Prostate gland (tissue), 2 donors: Measurements from ENCODE around the gene DLL3. TPM values are rescaled to one million over a fixed set of nuclear protein-coding genes. Genes with fewer than 3 reads are reported as not detected.
A peak's percentile ranks its signal among the peaks of the same experiment; 100 is the strongest.

ENCODE experiments used
- DNase-seq: peaks from one replicate; pipeline ENCODE4 v3.0.0-alpha.2; 2019; ENCODE audit warnings: low spot score
- H3K27ac ChIP-seq, 2 donors: fragments of 200-600 bp; sonication (generic); 2 replicates each; pipeline ENCODE4 v1.5.1; 2017 to 2019
- H3K27me3 ChIP-seq: fragments of 200-600 bp; sonication (generic); replicated peaks from 2 replicates; pipeline ENCODE4 v1.5.1; 2019; ENCODE audit not compliant: insufficient read depth
- H3K36me3 ChIP-seq, 2 donors: fragments of 200-600 bp; sonication (generic); 1 replicate in 1 of 2; 2 replicates in 1 of 2; pipeline versions ENCODE4 v1.5.1 to v1.8.1; 2017 to 2019
- H3K4me1 ChIP-seq: fragments of 200-600 bp; sonication (generic); replicated peaks from 2 replicates; pipeline ENCODE4 v1.5.1; 2019
- H3K4me3 ChIP-seq, 2 donors: fragments of 200-600 bp; sonication (generic); 2 replicates each; pipeline ENCODE4 v1.5.1; 2017 to 2019
- H3K9me3 ChIP-seq: fragments of 200-600 bp; sonication (generic); 2 replicates; pipeline ENCODE4 v1.5.1; 2017
- POLR2A ChIP-seq: fragments of 450-650 bp; IDR thresholded peaks from one replicate; pipeline ENCODE4 v1.6.1; 2016; ENCODE audit warnings: antibody characterized with exemption, mild to moderate bottlenecking
- POLR2AphosphoS5 ChIP-seq: sonication (generic); formaldehyde crosslinking; IDR thresholded peaks from one replicate; pipeline ENCODE4 v1.6.1; 2017; ENCODE audit warnings: antibody characterized with exemption
- WGBS: methylation state at CpG from one replicate; pipeline ENCODE4 v1.1.5; 2018; 5-methylcytosine and 5-hydroxymethylcytosine counted together
- intact Hi-C: fragments of 100-400 bp; cut with DNase I; formaldehyde crosslinking; loops from one replicate; pipeline ENCODE4 v1.14.2; 2022
- total RNA-seq, 2 donors: library from RNA; depleted of rRNA; stranded (reverse); fragments of >200 nt; gene quantifications; one replicate each; pipeline ENCODE4 v1.1.0, GENCODE V29; 2016
- TF ChIP-seq, protein P1 (sequence below), 4 experiments: fragments of 200-600 bp in 2 of 4; fragments of 450-650 bp in 2 of 4; sonication (generic) in 2 of 4; IDR thresholded peaks; 1 replicate in 3 of 4; 2 replicates in 1 of 4; pipeline ENCODE4 v1.5.1; 2016 to 2019; ENCODE audit warnings: antibody characterized with exemption in 4 of 4, mild to moderate bottlenecking in 2 of 4, moderate library complexity in 2 of 4

DLL3 gene
- total RNA-seq, 2 donors from 2014 or later, result 6.3 TPM; not detected in 1

DNA sequence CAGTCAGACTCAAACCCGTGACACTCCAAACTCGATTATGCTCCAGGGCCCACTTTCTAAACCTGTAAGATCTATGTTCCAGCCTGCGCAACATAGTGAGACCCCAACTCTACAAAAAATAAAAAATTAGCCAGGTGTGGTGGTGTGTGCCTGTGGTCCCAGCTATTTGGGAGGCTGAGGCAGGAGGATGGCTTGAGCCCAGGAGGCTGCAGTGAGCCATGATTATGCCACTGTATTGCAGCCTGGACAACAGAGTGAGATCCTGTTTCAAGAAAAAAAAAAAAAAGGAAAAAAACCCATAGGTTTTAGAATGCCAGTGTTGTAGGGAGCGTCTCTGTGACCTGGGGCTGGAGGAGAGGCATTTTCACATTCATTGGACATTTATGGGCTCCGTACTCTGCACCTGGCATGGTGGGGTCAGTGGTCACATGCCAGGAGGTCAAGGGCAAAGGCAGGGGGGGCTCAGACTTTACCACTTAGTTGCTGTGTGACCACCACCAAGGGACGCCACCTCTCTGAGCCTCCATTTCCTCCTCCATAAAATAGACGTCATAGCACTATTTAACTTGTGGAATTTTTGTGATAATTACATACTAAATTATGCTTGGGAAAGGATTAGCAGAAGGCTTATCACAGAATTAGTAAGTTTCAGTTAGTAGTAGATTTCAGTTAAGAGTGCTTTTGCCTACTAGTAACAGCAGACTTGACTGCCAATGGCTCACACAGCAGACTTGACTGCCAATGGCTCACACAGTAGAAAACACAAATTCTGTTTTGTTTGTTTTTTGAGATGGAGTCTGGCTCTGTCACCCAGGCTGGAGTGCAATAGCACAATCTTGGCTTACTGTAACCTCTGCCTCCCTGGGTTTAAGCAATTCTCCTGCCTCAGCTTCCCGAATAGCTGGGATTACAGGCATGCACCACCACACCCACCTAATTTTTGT, 22.1 kb downstream of the DLL3 start:
- no peaks in the 10 kb centered on the region for H3K4me1 ChIP-seq
- no peak for TF ChIP-seq POLR2A
- H3K4me3 ChIP-seq, result no peak overlapping the region
- intact Hi-C loops, result no loop called here
- H3K27ac ChIP-seq, result no peak overlapping the region
- DNase-seq, result no peak
- WGBS, result 90% methylated on average over 8 of the region's 8 CpGs
- H3K27me3 ChIP-seq, result no peaks in the 10 kb centered on the region
- no peaks in the 10 kb centered on the region for H3K9me3 ChIP-seq
- H3K36me3 ChIP-seq, result no peaks in the 10 kb centered on the region

DNA sequence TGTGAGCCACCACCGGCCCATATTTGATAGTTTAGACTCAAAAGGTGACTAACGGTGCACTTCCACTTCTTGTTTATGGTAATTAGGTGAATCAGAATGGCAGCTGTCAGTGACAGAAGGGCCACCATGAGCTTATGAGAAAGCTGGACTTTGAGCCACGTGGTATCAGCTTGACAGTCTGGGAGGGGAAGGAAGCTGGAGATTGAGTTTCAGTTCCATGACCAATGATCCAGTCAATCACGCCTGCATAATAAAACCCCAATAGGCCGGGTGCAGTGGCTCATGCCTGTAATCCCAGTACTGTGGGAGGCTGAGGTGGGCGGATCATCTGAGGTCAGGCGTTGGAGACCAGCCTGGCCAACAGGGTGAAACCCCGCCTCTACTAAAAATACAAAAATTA, 25.7 kb downstream of the DLL3 start:
- Histone ChIP-seq H3K9me3 (no peaks in the 10 kb centered on the region), H3K27ac (no peak overlapping the region), H3K4me1 (no peaks in the 10 kb centered on the region), H3K36me3 (no peaks in the 10 kb centered on the region), H3K4me3 (no peak overlapping the region), H3K27me3 (no peaks in the 10 kb centered on the region)
- intact Hi-C loops, result no loop called here
- DNase-seq, result no peak
- WGBS, result 83% methylated on average over 8 of the region's 8 CpGs
- TF ChIP-seq POLR2AphosphoS5 (no peak), POLR2A (no peak)
- TF ChIP-seq, protein P1, sequence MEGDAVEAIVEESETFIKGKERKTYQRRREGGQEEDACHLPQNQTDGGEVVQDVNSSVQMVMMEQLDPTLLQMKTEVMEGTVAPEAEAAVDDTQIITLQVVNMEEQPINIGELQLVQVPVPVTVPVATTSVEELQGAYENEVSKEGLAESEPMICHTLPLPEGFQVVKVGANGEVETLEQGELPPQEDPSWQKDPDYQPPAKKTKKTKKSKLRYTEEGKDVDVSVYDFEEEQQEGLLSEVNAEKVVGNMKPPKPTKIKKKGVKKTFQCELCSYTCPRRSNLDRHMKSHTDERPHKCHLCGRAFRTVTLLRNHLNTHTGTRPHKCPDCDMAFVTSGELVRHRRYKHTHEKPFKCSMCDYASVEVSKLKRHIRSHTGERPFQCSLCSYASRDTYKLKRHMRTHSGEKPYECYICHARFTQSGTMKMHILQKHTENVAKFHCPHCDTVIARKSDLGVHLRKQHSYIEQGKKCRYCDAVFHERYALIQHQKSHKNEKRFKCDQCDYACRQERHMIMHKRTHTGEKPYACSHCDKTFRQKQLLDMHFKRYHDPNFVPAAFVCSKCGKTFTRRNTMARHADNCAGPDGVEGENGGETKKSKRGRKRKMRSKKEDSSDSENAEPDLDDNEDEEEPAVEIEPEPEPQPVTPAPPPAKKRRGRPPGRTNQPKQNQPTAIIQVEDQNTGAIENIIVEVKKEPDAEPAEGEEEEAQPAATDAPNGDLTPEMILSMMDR (IDR thresholded peaks at IDR 0.05), result no peak

DNA sequence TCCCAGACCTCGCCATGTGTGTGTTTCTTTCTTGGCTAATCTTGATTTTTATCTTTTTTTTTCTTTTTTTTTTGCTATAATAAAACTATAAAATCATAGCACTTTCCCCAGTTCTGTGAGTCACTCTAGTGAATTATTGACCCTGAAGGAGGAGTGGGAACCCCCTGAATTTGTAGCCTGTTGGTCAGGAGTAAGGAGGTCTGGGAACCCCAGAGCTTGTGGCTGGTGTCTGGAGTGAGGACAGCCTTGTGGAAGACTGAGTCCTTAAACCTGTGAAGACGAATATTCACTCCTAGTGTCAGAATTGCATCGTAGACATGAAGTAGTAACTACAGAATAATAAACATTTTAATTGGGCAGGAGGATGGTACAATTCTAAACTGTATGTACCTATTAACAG, 26.5 kb downstream of the DLL3 start:
- H3K36me3 ChIP-seq, result no peaks in the 10 kb centered on the region
- H3K27ac ChIP-seq, result no peak overlapping the region
- intact Hi-C loops, result no loop called here
- no peaks in the 10 kb centered on the region for H3K27me3 ChIP-seq
- H3K4me3 ChIP-seq, result no peak overlapping the region
- H3K9me3 ChIP-seq, result no peaks in the 10 kb centered on the region
- TF ChIP-seq POLR2AphosphoS5, result no peak
- no peaks in the 10 kb centered on the region for H3K4me1 ChIP-seq
- no peak for DNase-seq
- WGBS, result 97% methylated on average over 3 of the region's 3 CpGs

DNA sequence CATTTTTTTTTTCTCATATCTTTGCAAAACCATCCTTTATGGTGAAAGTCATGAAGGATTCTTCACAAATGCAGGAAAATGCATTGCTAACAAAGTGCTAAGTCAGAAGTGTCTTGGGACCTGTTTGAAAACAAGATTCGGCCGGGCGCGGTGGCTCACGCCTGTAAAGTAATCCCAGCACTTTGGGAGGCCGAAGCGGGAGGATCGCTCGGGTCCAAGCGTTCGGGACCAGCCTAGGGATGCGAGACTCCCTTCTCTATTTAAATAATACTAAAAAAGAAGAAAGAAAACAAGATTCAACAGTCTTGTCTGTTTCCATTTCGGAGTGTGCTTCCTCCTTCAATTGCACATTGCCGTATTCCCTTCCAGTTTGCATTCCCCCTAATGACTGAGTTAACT, 33.1 kb downstream of the DLL3 start:
- peak overlapping the region; percentile 71 to 76 for H3K27ac ChIP-seq
- intact Hi-C loops, result loop anchor here (5.0 kb wide), 4 partner anchors 60 to 425 kb away; partner anchors contain the start of gene RPS16

DNA sequence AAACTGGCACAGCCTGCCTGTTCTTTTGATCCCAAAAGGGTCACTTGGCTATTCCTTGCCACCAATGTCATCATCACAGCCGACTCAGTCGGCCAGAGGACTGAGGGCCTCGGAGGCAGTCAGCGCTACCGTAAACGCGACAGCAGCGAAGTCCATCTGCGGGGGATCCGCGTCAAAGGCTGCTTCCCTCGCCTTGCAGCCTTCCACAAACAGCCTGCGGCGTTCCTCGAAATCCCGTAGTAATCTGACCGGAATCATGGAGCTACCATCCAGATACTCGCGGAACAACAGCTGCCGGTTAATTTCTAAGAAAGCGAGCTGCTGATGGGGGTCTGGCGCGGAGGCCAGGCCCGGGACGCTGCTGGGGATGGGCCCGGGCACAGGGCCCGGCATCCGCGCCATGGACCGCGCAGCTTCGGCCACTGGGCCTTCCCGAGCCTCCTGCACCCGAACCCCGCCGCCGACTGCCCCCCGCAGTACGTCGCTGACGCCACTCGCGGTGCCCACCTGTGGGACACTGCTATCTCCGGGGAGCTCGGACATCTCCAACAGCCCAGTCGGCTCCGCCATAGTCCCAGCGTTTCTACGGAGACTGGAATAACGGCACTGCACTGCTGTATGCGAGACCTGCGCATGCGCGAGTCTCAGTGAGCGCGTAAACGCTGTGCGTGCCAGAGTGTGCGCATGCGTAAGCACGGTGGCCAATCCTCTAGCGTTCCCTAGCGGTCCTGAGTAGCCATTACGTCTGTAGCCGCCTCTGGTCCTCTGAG, 33.7 kb downstream of the DLL3 start, which contains the start of gene EID2B:
Gene EID2B, minus strand, starts transcription at position 620 of the 770 bp plus-strand sequence. Its CDS starts 50 bp downstream, at position 570.
- H3K4me3 ChIP-seq, result peak within 1 kb of the TSS; percentile 65 to 85
- peak; percentile 91 for DNase-seq
- no peaks in the 10 kb centered on the region for H3K27me3 ChIP-seq
- peaks cover 5% of the 10 kb centered on the region for H3K4me1 ChIP-seq
- intact Hi-C loops, result loop anchor here (5.0 kb wide), 4 partner anchors 60 to 425 kb away; partner anchors contain the start of gene RPS16
- WGBS, result under 1% methylated on average over 44 of the region's 65 CpGs
- no peaks in the 10 kb centered on the region for H3K36me3 ChIP-seq
- H3K27ac ChIP-seq, result peak within 1 kb of the TSS; percentile 71 to 76
- peak; percentile 62 for TF ChIP-seq POLR2A
- TF ChIP-seq POLR2AphosphoS5, result peak; percentile 99
- TF ChIP-seq, protein P1 (IDR thresholded peaks at IDR 0.05), result peak; percentile 93 to 100 (median 99)
- H3K9me3 ChIP-seq, result no peaks in the 10 kb centered on the region

More for the DNA sequence above, 33.1 kb downstream of the DLL3 start:
- no peaks in the 10 kb centered on the region for H3K9me3 ChIP-seq
- H3K4me3 ChIP-seq, result peak overlapping the region; percentile 65 to 85
- no peaks in the 10 kb centered on the region for H3K27me3 ChIP-seq
- WGBS, result 29% methylated on average over 14 of the region's 14 CpGs
- H3K36me3 ChIP-seq, result no peaks in the 10 kb centered on the region
- TF ChIP-seq POLR2A, result no peak
- TF ChIP-seq POLR2AphosphoS5, result no peak
- TF ChIP-seq, protein P1 (IDR thresholded peaks at IDR 0.05), result no peak
- H3K4me1 ChIP-seq, result peaks cover 5% of the 10 kb centered on the region
- DNase-seq, result no peak
